HG03558 (cell line): Measurements from ENCODE around the gene TRPC6.
"Not testable (repeated sequence)": the region's sequence is repeated elsewhere in the genome, so short reads cannot be mapped to it uniquely, and the experiment has no call there.

ENCODE experiments used
- ATAC-seq: cut with Tn5 transposase; IDR thresholded peaks from one replicate; pipeline ENCODE4 v1.9.1; 2021; ENCODE audit warnings: moderate number of reproducible peaks; ENCODE audit not compliant: unreplicated experiment; ENCODE audit errors: extremely low read depth

Gene TRPC6

DNA sequence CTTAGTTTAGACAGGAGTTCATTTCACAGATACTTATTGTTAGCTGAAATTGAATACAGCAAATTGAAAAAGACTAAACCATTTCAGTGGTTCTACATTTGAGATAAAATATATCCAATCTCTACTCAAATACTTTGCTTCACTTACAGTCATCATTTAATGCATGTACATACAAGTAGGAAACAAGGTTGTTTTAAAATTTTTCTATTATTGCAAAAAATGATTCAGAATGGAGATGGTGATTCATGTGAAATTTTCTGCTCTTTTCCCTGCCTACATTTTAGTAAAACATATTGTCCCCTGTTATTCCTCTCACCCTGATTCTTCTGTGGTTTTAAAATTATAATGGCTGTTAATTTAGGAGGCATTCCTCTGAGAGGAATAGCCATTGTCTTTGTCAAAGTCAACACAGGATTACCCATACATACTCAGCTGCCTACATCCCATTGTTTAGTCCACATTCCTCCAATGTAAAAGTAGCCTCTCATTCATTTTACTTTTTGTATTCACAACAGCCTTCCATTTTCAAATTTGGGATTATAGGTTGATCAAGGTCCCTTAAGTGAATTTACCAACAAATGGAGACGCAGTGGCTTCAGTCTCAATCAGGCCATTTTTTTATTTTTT is 60.1 kb downstream of the TRPC6 start:
- ATAC-seq: no peak

GRCh38 chr11:101523193-101523592 is 60.6 kb downstream of the TRPC6 start:
- no peak for ATAC-seq

DNA sequence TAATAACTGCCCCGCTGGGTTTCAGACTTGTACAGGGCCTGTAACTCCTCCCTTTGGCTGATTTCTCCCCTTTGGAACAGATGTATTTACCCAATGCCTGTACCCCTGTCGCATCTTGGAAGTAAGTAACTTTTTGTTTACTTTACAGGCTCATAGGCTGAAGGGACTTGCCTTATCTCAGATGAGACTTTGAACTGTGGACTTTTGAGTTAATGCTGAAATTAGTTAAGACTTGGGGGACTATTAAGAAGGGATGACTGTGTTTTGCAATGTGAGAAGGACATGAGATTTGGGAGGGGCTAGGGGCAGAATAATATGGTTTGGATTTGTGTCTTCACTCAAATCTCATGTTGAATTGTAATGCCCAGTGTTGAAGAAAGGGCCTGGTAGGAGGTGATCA is 62.0 kb downstream of the TRPC6 start:
- ATAC-seq: no peak

- ATAC-seq: no peak
Measured at GRCh38 chr11:101516546-101516945, 67.3 kb downstream of the TRPC6 start.

GRCh38 chr11:101511065-101511464 is 72.7 kb downstream of the TRPC6 start:
- ATAC-seq: no peak

DNA sequence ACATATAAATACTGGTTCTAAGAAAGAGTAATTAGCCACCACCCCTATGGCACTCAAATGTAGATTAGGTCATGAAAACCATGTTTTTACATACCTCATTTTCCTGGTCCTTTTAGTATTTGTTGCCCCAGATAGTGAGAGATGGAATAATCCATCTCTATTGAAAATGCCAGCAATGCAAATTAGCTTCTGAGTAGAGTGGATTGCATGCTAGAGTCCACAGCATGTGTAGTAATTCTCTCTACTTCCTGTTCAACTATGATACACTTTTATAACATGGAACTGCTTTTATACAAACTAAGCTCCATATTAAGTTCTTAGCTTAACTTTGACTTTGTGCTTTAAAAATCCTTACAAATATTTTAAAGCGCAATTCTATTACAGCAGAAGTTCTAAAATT is 73.2 kb downstream of the TRPC6 start:
- no peak for ATAC-seq

DNA sequence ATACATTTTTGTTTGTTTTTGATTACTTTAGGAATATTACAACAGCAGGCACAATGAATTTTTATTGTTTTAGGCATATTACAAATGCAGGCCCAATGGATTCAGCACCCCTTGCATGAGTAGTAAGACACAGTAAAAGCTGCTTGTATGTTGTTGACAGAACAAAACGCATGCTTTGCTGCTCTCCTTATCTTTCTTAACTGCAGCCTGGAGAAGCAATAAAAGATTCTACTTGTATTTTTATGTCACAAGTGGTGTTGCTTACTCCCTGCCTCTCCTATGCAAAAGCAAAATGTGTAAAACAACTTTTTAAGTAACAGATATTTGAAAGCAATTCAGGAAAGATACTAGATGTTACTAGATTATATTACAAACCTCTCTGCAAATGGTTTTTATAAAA is 73.9 kb downstream of the TRPC6 start:
- ATAC-seq: no peak

GRCh38 chr11:101508370-101508769 is 75.4 kb downstream of the TRPC6 start:
- no peak for ATAC-seq

- ATAC-seq: no peak
Measured at GRCh38 chr11:101498891-101499290, 84.9 kb downstream of the TRPC6 start.

- ATAC-seq: no peak
Measured at GRCh38 chr11:101497291-101497690, 86.5 kb downstream of the TRPC6 start.

DNA sequence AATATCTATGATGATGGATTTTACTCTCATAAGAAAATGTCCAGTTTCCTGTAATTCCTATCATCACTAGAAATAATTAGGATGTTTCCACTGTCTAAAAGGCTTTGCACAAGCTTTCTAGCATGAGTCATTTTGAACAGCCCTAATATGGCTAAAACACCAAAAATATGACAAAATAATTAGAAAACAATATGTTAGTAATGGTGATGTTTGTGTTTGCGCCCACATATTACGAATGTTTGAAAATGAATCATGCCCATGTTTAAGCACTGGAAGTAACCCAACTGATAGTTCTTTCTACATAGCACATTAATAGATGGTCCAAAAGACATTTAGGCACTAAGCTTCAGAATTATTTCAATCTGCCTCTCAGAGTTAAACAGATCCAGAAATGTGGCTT is 96.0 kb downstream of the TRPC6 start:
- ATAC-seq: no peak

GRCh38 chr11:101482556-101483124 is 101.2 kb downstream of the TRPC6 start:
- no peak for ATAC-seq

- no peak for ATAC-seq
Measured at GRCh38 chr11:101478587-101479369, 105.0 kb downstream of the TRPC6 start.

- no peak for ATAC-seq
Measured at GRCh38 chr11:101477926-101478325, 105.9 kb downstream of the TRPC6 start.

- ATAC-seq: no peak
Measured at GRCh38 chr11:101476191-101476590, 107.6 kb downstream of the TRPC6 start.

- ATAC-seq: no peak
Measured at GRCh38 chr11:101475699-101476098, 108.1 kb downstream of the TRPC6 start.

GRCh38 chr11:101474666-101475065 is 109.1 kb downstream of the TRPC6 start:
- ATAC-seq: no peak

- ATAC-seq: no peak
Measured at GRCh38 chr11:101470881-101471520, 112.8 kb downstream of the TRPC6 start.

- no peak for ATAC-seq
Measured at GRCh38 chr11:101470419-101470818, 113.4 kb downstream of the TRPC6 start.

DNA sequence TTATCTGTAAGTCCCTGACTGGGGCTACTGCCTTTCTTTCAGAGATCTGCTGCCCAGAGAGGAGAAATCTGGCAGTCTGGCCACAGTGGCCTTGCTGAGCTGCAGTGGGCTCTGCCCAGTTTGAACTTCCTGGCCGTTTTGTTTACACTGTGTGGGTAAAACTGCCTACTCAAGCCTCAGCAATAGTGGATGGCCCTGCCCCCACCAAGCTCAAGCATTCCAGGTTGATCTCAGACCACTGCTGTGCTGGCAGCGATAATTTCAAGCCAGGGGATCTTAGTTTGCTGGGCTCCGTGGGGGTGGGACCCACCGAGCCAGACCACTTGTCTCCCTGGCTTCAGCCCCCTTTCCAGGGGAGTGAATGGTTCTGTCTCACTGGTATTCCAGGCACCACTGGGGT is 117.5 kb downstream of the TRPC6 start:
- ATAC-seq: no peak

DNA sequence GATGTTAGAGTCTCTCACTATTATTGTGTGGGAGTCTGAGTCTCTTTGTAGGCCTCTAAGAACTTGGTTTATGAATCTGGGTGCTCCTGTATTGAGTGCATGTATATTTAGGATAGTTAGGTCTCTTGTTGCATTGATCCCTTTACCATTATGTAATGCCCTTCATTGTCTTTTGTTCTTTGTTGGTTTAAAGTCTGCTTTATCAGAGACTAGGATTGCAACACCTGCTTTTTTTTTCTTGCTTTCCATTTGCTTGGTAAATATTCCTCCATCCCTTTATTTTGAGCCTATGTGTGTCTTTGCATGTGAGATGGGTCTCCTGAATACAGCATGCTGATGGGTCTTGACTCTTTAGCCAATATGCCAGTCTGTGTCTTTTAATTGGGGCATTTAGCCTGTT is 119.4 kb downstream of the TRPC6 start:
- not testable (repeated sequence) for ATAC-seq
